Limb (tissue), 2 donors: ENCODE data around the gene PCNX1.
"Not testable (repeated sequence)": the region's sequence is repeated elsewhere in the genome, so short reads cannot be mapped to it uniquely, and the experiment has no call there.

Experiments
- DNase-seq, 2 donors: peaks; one replicate each; pipeline ENCODE4 v3.0.0-alpha.2; 2016; ENCODE audit errors: extremely low spot score in 2 of 2

The PCNX1 gene

DNA sequence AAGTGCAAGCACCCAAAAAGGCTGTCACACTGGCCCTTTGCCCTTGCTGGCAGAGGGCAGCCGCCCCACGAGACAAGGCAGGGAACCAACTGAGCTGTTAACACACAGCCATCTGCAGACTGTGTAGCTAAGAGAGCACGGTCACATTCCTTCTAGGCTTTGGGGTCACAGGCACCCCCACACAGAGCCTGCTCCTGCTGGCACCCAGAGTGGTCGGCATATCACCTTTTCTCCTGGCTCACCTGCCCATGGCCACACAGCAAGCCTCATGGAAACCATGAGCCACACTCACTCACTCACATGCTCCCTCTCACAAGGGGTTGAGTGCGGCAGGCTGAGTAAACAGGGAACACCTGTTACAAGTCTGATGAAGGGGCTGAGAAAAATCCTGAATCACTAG, 214.5 kb downstream of the PCNX1 start:
- DNase-seq = no peak

DNA sequence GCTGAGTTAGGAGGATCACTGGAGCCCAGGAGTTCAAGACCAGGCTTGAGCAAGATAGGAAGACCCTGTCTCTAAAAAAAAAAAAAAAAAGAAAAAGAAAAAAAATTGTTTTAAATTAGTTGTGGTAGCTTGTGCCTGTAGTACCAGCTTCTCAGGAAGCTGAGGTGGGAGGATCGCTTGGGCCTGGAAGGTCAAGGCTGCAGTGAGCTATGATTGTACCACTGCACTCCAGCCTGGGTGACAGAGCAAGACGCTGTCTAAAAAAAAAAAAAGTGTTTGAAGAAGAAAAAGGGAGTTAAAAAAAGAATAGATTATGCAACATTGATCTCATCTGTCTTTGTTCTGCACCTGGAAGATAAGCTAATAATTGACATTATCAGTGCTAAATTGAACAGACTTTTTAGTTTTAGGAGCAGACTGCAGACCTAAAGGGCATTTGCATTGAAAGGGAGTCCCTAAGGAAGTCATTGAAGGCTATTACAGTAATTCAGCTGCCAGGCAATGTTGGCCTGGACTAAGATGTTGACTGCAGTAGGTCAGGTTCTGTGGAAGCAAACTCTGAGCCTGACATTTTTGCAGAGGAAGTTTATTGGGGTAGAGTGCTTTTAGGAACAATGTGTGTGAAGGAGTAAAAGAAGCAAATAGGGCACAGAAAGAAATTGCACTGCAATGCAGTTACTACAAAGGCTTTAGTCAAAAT, 215.8 kb downstream of the PCNX1 start:
- no peak for DNase-seq

DNA sequence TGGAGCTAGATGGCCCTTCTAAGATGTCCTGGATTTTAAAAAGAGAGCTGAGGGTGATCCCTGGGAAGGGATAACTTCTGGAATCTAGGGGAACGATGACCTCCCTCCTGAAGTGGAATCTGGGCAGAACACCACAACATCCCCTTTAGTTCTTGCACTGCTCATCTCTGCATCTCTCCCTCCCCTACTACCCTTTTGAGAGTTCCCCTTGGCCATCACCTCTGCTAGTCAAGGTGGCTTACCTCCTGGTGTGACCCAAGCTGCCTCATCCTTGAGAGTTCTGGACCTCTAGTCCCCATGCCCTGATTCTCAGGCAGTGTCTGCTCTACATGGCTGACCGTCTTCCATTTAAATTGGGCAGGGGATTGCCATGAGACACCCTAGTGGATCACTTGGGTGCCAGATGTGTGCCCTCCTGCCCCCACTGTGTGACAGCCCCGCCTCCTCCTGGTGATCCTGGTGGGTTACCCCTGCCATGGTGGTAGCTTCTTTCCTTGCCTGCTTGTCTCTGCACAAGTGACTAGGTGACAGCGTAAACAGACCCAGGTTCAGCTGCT, 216.4 kb downstream of the PCNX1 start:
- no peak for DNase-seq

DNA sequence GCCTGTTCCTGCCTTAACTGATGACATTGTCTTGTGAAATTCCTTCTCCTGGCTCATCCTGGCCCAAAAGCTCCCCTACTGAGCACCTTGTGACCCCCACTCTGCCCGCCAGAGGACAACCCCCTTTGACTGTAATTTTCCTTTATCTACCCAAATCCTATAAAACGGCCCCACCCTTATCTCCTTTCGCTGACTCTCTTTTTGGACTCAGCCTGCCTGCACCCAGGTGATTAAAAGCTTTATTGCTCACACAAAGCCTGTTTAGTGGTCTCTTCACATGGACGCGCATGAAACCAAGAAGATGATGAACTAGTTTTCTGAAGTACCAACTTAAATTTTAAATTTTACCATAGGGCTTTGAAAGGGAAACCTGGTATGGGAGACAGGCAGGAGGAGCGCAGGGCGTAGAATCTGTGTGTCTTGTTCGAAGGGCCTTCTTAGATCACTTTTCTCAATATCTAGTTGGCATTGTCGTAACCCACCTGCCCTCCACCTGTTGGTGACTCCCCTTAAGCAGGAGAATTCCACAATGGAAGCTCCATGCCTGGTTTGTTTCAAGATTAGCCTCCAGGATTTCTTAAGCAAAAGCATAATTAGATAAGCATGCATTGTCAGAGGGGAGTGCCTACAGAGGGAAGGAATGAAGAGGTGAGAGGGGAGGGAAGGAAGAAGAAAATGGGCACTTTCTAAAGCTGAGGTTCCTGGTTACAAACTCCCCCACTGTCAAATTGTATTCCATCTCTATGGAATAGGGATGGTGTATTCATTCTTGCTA, 222.6 kb downstream of the PCNX1 start:
- not testable (repeated sequence) for DNase-seq

DNA sequence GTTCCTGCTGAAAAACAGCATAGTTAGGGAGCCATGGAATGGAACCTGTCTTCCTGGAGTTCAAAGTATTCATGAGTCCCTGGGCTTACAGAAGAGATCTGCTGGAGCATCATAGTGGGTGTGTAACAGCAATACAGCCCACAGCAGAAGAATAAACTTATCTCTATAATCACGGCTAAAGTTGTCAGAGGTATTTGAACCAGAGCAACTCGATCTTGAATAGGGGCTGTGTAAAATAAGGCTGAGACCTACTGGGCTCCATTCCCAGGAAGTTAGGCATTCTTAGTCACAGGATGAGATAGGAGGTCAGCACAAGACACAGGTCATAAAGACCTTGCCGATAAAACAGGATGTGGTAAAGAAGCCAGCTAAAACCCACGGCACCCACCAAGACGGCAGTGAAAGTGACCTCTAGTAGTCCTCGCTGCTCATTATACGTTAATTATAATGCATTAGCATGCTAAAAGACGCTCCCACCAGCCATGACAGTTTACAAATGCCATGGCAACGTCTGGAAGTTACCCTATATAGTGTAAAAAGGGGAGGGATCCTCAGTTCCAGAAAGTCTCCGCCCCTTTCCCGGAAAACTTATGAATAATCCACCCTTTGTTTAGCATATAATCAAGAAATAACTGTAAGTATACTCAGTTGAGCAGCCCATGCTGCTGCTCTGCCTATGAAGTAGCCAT, 223.4 kb downstream of the PCNX1 start:
- DNase-seq = no peak

DNA sequence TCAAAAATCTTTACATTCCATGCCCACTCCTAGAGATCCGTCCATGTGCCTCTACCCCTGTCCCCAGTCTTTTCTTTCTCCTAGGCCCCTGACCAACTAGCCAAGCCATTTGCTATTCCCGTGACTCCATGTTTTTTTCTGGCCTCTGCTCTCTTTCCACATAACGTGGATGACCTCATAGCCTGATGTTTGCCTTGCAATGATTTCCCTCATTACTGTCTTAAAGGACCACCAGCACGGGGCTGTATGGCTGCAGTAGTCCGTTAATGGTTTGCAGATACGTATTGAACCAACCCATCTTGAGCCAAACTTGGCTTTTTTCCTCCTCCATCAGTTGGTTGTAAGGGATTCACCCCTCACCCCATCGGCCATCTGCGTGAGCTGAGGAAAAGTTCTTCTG, 226.0 kb downstream of the PCNX1 start:
- no peak for DNase-seq

DNA sequence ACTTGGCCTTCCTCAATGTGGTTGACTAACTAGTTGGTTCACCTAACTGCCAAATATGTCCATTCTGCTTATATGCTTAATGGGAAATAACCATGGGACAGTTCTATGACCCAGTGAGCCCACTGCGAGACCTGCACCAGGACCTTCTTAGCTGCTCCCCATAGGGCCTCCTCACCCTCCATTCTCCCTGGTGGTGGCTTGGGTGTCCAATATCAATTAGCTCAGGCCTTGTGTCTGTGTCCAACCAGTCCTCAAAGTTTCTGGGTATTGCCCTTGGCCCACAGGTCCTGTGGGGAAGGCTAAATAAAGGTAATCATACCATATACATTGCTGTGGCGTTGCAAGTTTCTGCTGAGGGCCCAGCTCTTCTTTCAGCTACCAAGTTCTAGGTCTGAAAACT, 228.2 kb downstream of the PCNX1 start:
- DNase-seq = no peak

DNA sequence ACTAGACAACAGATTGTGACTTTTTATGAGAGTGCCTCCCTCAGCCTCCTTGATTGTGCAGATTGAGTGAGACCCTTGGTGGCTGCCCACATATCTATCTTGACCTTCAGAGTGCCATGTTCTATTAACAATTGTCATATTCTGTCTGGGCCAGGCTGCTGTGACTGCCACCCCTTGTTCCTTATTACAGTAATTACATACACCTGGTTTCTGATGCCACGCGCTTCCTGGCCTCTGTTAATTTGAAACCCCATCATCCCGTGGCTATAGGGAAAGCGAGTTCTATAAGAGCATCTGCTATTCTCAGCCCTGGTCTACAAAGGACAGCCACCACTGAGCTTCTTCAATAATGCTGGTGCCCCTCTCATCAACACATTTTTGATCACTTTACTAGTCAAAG, 228.7 kb downstream of the PCNX1 start:
- DNase-seq = no peak

DNA sequence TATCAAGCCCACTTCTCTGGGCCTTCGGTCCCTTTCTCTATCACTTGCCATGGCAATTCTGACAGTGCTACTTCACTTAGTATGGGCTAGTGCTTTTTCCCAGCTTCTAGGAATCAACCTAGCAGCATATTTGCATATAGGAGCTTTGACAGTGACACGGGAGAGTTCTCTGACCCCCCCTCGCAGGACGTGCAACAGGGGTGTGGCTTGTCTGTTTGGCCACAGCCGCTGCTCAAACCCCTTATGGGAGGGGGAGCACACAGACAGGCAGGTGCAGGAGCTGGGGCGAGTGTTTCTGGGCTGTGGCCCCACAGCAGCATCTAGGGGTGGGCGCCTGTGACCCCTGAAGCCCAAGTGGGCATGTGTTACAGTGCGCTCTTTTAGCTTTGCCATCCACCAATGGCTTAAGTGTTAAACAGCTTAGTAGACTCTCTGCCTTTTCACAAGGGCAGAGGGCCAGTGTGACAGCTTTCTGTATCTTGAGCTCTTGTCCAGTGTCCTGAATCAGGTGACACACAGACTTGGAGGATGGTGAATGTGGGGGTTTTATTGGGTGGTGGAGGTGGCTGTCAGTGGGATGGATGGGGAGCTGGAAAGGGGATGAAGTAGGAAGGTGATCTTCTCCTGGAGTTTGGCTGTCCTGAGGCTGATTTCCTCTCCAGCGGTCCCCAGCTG, 229.3 kb downstream of the PCNX1 start:
- DNase-seq = no peak

DNA sequence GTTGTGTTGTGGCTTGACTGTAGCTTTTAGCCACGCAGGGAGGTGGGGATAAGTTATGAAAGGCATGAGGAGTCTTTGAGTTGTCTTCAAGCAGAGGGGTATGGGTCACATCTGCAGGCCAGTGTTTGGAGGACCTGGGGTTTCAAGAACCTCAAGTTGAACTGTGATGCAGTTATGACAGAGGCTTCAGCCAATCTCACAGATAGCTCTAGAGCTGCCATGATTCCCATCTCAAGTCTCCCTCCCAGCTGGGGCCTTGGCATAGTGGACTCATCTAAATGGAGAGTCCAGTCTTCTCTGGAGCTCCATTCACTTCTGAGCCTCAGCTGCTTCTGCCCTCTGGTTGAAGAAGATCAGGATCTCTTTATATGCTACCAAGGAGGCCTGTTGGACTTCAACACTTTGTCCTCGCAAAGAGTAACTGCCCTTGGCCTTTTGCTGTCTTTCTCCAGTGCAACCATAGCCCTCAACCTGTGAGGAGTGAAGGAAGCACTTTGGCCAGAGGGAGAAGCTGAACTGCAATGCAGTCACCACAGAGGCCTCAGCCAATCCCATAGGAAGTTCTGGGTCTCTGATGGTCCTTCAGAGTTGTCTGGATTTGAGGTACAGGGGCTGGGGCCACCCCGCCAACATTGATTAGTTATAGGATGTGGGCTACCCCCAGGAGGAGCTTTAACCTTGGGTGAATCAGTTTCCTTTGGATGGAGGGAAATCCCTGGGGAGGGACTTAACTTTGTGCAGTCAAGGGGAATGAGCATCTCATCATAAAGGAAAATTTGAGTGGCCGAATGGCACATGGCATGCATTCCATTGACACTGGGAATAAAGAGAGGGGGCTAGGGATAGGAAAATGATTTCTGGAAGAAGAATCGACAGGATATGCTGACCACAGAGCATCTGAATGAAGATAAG, 230.5 kb downstream of the PCNX1 start:
- DNase-seq = no peak

DNA sequence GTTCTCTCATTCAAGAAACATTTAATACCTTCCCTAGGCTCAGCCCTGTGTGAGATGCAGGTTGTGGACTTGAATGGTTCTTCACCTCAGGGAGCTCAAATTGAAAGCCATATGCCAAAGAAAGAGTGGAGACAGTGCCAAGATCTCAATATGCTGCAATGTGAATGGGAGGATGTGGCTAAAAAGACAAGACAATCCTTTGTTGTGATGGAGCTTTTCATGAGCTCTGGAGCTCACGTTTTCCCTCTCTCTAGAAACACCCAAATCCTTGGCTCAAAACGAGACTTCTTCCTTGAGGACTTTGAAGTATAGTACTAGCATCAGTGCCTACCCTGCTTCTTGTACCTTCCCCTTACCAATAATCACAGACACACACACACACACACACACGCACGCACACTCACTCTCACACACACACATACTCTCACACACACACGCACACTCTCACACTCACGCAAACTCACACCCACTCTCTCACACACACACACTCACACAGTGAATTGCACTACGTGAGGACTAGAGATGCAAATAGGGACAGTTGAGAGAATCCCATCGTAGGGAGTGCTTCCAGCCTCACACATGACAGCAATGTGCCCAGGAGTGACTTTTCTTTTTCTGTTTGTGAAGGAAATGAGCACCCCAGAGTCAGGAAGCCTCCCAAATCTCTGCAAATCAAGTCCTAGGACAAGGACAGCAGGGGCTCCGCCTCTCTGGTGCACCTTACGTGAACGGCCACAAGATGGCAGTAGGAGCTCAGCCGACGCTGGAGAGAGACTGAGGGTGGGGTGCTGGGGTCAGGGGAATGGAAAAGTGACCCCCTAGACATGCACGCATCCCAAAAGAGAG, 231.4 kb downstream of the PCNX1 start:
- peak; percentile 30 to 74 for DNase-seq

DNA sequence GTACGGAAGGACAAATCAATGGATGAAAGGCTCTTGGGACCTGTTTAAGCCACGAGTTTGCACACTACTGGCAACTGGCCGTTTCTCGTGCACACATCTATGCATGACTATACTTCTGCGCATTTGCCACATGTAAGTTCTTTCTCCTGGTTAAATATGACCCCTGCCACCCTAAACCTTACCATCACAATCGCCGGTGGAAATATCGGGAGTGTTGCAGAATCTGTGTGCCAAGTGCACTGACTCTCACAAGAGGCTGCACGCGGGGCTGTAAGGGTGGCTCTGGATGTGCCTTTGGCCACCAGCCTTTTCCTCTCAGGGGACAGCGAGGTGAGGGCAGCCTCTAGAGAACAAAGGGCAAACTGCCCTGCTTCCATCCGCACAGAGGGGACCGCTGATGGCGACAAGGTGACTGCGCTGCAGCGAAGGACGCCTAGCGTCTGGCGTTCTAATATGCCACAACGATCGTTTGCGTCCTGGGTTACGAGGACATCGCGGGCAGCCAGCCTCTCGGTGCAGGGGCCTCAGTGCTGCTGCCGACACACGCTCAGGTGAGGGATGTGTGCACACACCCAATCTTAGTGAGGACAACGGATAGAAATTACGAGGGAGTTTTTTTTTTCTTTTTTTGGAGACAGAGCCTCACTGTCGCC, 232.2 kb downstream of the PCNX1 start:
- no peak for DNase-seq

DNA sequence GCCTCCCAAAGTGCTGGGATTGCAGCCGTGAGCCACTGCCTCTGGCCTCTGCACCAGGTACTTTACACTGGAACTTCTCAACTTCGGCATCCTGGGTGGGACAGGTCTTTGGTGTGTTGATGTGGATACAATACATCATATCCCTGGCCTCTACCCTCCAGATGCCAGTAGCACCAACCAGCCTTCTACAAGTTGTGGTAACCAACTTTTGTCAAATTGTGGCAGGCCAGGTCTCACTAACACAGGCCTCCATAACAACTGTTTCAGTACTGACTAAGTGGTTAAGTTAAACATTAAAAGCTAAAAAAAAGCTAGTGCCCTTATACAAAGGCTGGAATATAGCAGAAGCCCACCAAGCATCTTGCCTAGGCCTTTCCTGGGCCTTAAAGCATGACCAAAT, 232.9 kb downstream of the PCNX1 start:
- DNase-seq = no peak

DNA sequence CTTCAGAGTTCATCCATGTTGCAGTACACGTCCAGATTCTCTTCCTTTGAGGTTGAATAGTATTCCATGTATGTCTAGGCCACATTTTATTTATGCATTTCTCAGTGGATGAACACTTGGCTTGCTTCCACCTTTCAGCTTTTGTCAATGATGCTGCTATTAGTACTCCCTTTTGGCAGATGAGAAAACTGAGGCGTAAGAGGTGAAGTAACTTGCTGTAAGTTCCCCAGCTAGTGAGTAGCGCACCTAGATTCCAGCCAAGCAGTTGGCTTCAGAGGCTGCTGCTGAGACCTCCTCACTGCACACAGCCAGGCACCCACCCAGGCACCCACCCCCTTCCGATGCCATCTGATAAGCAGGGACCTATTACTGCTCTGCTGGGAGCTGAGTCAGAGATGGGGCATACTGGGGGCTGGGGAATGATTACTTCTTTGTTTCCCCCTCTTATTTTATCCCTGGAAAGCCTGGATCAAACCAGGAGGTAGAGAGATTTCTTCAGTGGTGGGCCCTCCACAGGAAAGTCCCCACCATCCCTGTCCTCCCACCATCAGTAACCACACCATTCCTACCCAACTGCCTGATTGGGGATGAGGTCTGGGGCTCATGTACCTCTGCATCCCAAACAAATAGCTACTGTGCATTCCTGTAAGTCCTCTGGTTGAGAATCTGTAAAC, 234.6 kb downstream of the PCNX1 start:
- no peak for DNase-seq

DNA sequence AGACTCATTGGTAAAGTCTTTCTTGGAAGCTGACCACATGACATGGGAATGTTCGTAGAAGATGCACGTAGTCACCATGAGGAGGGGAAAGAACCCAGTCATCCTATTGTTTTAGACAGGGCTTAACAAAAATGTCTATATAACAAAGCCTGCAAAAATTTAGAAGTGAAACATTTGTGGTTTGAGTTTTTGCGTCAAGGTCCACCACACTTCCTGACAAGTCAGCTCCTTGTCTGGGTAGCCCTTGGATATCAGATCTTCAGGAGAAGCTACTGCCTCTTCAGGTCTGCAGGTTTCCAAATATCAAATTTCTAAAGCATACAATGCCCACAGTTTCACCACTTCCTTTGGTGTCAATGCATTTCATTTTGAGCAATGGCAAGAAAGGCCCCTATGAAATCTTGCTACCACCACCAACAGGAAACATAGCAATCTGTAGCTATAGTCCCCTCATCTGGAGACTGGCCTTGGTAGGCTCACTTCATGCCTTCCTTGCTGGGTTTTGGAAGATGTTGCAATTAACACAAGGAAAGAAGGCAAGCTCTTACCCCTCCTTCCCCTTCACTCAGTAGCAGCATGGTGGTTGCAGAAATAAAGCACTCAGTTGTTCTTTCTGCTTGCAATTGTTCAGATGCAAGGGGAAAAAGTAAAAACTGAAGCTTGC, 235.2 kb downstream of the PCNX1 start:
- no peak for DNase-seq

DNA sequence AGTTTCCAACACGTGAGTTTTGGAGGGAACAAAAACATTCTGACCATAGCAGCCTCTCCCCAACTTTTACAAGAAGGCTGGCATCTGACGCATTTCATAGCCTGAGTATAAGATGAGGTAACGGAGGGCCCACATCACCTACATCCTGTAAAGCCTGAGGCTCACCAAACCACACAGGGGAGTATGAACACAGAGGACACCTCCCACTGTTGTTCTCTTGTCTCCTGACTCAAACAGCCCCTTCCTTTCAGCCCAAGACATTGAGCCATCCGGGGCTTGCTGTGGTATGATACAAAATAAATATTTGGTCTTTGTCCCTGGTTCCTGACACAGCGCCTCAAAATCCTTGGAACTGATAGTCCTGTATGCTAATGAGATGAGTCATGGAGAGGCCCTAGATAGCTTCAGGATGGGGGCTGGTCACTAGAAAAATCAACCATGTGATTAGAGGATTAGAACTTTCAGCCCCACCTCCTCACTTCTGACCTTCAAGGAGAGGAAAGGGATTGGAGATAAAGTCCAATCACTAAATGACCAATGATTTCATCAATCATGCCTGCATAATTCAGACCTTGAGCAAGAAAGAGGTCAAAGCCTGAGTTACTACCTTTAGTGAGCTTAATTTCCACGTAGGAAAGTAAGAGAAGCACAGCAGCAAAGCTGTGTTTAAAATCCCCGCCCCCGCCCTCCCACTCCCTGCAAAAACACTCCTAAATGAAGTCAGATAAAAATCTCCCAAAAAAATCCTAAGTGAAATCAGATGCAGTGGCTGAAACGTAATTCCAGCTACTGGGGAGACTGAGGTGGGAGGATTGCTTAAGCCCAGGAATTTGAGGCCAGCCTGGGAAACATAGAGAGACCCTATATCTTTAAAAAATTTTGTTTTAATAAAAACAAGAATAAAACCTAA, 236.4 kb downstream of the PCNX1 start:
- no peak for DNase-seq

DNA sequence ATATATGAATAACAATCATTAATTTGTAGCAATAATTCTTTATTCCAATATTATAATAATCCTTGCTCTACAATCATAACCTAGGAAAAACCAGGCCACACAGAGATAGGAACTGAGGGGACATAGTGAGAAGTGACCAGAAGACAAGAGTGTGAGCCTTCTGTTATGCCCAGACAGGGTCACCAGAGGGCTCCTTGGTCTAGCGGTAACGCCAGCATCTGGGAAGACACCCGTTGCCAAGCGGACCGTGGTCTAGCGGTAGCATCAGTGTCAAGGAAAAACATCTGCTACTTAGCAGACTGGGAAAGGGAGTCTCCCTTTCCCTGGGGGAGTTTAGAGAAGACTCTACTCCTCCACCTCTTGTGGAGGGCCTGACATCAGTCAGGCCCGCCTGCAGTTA, 240.1 kb downstream of the PCNX1 start:
- DNase-seq = not testable (repeated sequence)
